Measurements from ENCODE around the gene OCA2.

OCA2 gene

DNA sequence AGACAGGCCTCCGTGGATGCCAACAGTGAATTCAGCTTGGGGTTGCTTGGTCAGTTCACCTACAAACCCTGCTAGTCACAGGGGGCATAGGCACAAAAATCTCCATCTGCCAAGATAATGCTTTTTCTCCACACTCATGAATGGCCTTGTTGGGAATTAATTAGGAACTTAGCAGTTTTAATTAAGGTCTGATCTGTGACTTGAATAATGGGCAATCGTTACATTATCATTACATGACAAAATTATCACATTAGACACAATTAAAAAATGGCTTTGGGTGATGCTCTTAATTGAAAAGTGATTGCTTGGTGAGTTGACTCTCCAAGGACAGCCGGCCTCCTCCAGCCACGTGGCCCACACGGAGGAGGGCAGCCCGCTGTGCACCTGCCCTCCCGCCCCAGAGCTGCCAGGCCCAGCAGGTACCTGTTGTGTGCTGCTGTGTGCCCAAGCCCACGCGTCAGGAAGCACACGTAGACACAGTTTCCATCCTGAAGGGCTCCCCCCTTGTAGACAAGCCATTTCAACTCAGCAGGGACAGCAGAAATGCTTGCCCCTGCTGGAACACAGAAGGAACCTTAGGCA, 274.2 kb downstream of the OCA2 start:
- no peak for DNase-seq (ENCODE audit: extremely low read depth, low read depth)
- no peak overlapping the region for H3K4me3 ChIP-seq (replicated peaks; ENCODE audit: low read depth, low read length)
- TF ChIP-seq, protein P1, sequence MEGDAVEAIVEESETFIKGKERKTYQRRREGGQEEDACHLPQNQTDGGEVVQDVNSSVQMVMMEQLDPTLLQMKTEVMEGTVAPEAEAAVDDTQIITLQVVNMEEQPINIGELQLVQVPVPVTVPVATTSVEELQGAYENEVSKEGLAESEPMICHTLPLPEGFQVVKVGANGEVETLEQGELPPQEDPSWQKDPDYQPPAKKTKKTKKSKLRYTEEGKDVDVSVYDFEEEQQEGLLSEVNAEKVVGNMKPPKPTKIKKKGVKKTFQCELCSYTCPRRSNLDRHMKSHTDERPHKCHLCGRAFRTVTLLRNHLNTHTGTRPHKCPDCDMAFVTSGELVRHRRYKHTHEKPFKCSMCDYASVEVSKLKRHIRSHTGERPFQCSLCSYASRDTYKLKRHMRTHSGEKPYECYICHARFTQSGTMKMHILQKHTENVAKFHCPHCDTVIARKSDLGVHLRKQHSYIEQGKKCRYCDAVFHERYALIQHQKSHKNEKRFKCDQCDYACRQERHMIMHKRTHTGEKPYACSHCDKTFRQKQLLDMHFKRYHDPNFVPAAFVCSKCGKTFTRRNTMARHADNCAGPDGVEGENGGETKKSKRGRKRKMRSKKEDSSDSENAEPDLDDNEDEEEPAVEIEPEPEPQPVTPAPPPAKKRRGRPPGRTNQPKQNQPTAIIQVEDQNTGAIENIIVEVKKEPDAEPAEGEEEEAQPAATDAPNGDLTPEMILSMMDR (IDR thresholded peaks at IDR 0.05; ENCODE audit: low read depth, low read length, missing control alignments): no peak

DNA sequence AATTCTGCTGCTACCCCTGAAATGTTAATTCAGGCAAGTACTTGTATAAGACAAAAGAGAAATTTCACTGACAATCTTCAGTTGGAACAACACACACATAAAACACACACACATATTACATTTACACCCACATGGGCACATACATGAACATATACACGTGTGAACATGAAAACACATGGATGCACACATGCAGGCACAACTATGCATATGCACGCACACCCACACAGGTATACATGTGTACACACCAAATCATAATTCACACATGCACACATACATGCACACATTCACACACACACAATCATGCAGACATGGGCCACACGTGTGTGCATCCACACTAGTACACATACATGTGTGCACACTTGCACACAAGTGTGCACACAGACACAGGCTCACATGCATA, 277.8 kb downstream of the OCA2 start:
- no peak for DNase-seq (ENCODE audit: extremely low read depth, low read depth)
- H3K4me3 ChIP-seq (replicated peaks; ENCODE audit: low read depth, low read length): no peak overlapping the region
- TF ChIP-seq, protein P1 (IDR thresholded peaks at IDR 0.05; ENCODE audit: low read depth, low read length, missing control alignments): no peak

DNA sequence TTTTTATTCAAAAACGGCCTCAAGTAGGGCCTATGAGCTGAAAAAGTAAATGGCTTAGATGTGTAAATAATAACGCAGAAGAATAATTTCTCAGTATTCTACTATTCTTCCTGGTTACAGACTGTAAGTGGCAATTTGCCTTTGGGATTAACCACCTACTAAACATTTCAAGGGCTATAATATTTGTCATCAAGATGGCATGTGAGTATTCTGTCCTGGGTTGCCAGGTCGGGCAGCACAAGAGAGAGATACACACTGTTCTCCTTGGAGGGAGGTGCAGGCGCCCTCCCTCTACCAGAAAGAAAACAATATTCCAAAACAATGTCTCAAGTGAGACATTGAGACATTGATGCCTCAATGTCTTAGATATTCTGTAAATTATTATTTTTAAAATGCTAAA, 278.4 kb downstream of the OCA2 start:
- DNase-seq (ENCODE audit: extremely low read depth, low read depth): no peak
- TF ChIP-seq, protein P1 (IDR thresholded peaks at IDR 0.05; ENCODE audit: low read depth, low read length, missing control alignments): no peak
- no peak overlapping the region for H3K4me3 ChIP-seq (replicated peaks; ENCODE audit: low read depth, low read length)

DNA sequence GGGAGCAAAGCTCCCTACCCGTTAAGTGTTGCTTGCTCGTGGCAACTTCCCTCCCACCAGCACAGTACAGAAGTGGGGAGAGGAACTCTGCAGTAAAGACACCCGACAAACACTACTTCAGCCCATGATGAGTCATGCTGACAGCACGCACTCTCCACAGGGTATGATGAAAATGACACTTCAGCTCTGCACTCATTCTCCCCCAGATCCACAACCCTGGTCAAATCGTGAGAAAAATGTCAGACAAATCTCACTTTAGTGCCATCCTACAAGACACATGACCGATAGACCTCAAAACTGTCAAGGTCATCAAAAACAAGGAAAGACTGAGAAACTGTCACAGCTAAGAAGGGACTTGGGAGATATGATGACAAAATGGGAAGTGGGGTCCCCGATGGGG, 278.9 kb downstream of the OCA2 start:
- DNase-seq (ENCODE audit: extremely low read depth, low read depth): no peak
- TF ChIP-seq, protein P1 (IDR thresholded peaks at IDR 0.05; ENCODE audit: low read depth, low read length, missing control alignments): no peak

DNA sequence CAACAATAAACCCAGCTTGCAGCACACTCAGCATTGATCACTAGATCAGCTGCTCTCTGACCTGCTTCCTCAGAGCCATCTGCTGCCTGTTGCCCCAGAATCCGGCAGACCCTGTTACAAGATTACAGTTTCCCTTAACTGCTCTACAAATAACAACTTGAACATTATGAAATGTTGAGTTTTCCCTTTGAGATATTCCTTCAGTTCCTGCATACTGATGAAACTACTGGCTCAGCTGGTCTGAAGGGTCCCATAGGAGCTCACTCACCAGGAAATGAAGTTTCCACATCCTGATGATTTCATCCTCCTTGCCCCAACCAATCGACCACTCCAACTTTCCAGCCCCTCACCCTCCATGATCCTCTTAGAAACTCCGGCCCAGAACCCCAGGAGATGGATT, 281.9 kb downstream of the OCA2 start:
- no peak overlapping the region for H3K4me3 ChIP-seq (replicated peaks; ENCODE audit: low read depth, low read length)
- TF ChIP-seq, protein P1 (IDR thresholded peaks at IDR 0.05; ENCODE audit: low read depth, low read length, missing control alignments): no peak
- DNase-seq (ENCODE audit: extremely low read depth, low read depth): no peak

More for the DNA sequence above, 278.9 kb downstream of the OCA2 start:
- H3K4me3 ChIP-seq (replicated peaks; ENCODE audit: low read depth, low read length): no peak overlapping the region

DNA sequence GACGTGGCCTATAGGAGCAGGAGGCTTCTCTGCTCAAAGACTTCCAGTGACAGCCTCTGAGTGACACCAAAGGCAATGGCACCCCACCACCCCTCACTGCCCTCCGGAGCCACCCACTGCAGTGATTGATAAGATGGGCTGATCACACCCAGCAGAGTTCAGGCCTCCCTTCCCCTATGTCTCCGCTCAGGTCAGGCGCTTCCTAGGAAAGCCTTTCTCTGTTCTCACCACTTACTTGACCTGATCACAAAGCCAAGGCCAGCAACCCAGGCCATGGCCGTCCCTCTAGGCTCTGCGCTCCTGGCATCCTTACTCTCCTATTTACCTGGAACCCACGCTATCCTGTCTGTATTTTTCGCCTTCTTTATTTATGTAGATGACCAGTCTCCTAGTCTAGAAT, 282.3 kb downstream of the OCA2 start:
- no peak overlapping the region for H3K4me3 ChIP-seq (replicated peaks; ENCODE audit: low read depth, low read length)
- TF ChIP-seq, protein P1 (IDR thresholded peaks at IDR 0.05; ENCODE audit: low read depth, low read length, missing control alignments): no peak
- no peak for DNase-seq (ENCODE audit: extremely low read depth, low read depth)

DNA sequence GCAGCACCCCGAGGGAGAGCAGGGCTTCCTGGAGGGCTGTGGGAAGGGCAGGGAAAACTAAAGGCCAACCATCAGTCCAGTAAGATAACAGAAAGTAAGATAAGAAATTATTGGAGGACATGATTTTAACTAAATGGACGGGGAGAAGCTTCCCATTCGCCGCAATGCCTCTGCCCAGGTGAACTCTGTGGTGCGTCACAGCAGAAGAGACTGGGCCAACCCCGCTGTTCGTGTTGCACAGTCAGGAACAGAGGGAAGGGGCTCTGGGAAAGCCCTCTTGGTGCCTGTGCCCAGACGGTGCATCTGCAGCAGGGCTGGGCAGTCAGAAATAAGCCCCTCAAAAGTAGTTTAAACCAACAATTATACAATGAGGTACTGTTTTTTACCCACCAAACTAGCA, 284.1 kb downstream of the OCA2 start:
- H3K4me3 ChIP-seq (replicated peaks; ENCODE audit: low read depth, low read length): no peak overlapping the region
- TF ChIP-seq, protein P1 (IDR thresholded peaks at IDR 0.05; ENCODE audit: low read depth, low read length, missing control alignments): no peak
- DNase-seq (ENCODE audit: extremely low read depth, low read depth): no peak

Measured in HFF-Myc (cell line).